DMS153 treated with DMSO at 0.1 percent for 48 hours (cell line): ENCODE measurements around the gene C19orf12.

Experiments
- DNase-seq: peaks from one replicate; lab custom pipeline; 2025; ENCODE audit not compliant: unreplicated experiment; lab: John Stamatoyannopoulos, UW

Gene C19orf12

DNA sequence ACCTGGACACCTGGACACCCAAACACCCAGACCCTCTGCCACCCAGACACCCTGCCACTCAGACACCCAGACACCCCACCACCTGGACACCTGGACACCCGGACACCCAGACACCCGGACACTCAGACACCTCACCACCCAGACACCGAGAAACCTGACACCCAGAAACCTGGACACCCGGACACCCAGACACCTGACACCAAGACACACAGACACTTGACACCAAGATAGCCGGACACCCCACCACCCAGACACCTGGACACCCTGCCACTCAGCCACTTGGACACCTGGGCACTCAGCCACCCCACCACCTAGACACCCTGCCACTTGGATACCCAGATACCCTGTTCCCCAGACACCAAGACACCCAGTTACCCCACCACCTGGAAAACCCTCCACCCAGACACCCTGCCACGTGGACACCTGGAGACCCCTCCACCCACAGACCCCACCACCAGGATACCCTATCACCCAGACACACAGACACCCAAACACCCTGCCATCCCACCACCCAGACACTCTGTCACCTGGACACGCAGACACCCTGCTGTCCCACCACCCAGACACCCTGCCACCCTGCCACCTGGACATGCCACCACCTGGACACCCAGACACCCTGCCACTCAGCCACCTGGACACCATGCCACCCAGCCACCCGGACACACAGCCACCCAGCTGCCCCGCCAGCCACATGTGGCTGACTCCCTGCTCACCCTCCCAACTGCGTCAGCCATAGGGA, 17.4 kb downstream of the C19orf12 start:
- no peak for DNase-seq

- no peak for DNase-seq
Observed at GRCh38 chr19:29696565-29696846, 18.6 kb downstream of the C19orf12 start.

GRCh38 chr19:29695765-29696564, 19.1 kb downstream of the C19orf12 start:
- no peak for DNase-seq

DNA sequence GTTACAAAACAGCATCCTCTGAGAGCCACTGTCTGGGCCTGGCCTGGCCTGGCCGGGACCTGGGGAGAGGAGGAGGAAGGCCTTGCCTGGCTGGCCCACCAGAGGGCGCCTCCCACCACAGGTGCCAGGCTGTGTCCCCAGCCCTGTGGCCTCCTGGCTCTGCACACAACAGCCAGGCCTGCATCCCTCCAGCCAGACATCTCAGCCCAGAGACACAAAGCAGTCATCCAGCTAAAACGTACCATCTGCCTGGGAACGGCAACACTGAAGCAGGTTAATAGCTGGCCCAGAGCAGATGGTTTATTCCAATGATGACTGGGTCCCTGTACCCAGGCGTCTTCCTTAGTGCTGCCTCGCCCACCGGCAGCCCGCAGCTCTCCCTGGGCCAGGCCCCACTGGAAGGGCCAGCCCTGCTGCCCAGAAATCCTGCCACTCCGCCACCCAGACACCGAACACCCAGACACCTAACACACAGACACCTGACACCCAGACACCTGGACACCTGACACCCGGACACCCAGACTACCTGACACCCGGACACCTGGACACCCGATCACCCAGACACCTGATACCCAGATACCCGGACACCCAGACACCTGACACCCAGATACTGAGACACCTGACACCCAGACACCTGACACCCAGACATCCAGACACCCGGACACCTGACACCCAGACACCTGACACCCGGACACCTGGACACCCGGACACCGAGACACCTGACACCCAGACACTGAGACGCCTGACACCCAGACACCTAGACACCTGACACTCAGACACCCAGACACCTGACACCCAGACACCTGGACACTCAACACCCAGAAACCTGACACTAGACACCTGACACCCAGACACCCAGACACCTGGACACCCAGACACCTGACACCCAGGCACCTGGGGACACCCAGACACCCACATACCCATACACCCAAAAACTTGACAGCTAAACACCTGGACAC, 20.1 kb downstream of the C19orf12 start:
- DNase-seq = peak; percentile 24

- no peak for DNase-seq
Observed at GRCh38 chr19:29694161-29694560, 20.9 kb downstream of the C19orf12 start.

GRCh38 chr19:29690842-29691241, 24.2 kb downstream of the C19orf12 start:
- DNase-seq = no peak

DNA sequence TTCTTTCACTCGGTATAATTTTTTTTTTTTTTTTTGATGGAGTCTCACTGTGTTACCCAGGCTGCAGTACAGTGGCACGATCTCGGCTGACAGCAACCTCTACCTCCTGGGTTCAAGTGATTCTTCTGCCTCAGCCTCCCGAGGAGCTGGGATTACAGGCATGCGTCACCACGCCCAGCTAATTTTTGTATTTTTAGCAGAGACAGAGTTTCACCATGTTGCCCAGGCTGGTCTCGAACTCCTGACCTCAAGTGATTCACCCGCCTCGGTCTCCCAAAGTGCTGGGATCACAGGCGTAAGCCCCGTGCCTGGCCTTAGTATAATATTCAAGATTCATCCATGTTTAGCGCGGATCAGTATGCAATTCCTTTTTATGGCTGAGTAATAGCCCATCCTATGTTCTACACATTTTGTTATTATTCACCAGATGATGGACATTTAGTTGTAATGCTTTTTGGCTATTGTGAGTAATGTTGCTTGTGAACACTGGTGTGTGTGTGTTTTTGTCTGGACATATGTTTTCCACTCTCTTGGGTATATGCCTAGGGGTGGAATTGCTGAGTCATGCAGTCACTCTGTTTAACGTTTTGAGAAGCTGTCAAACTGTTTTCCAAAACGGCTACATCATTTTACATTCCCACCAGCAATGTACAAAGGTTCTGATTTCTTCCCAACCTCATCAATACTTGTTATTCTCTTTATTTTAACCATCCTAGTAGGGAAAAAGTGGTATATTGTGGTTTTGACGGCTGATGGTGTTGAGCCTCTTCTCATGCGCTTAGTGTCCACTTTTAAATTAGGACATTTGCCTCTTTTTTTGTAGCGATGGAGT, 26.9 kb downstream of the C19orf12 start:
- DNase-seq = no peak

- DNase-seq = no peak
Observed at GRCh38 chr19:29687244-29687896, 27.7 kb downstream of the C19orf12 start.

DNA sequence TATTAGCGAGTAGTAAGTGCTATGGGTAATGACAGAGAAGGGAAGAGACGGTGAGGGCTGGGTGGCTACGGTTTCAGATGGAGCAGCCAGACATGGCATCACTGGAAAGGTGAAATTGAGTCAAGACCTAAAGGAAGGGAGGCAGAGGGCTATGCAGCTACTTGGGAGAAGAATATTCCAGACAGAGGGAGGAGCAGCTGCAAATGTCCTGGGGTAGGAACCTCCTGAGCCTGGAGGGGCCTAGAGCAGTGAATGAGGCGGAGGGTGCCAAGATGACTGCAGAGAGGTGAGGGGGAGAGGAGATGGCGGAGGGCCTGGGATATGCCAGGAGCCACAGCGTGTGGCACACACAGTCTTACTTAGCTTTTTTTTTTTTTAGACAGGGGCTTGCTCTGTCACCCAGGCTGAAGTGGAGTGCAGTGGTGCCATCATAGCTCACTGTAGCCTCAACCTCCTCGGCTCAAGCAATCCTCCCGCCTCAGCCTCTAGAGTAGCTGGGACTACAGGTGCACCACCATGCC, 28.7 kb downstream of the C19orf12 start:
- DNase-seq = no peak

DNA sequence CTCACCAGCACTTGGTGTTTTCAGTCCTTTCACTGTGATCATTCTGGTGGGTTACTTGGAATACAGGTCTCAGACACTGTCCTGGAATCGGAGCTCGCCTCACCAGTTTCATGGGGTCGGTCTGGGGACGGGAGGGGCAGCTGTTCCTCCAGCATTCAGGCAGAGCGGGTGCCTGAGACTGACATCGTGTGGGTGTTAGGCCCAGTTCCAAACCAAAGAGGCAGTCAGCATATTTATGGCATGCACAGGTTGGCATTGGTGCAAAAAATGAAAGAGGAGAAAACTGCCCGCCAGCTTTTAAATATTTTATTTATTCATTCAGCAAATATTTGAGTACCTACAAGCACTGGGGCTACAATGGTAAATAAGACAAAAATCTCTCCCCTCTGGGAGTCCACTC, 29.7 kb downstream of the C19orf12 start:
- no peak for DNase-seq

- no peak for DNase-seq
Observed at GRCh38 chr19:29683009-29683408, 32.1 kb downstream of the C19orf12 start.

DNA sequence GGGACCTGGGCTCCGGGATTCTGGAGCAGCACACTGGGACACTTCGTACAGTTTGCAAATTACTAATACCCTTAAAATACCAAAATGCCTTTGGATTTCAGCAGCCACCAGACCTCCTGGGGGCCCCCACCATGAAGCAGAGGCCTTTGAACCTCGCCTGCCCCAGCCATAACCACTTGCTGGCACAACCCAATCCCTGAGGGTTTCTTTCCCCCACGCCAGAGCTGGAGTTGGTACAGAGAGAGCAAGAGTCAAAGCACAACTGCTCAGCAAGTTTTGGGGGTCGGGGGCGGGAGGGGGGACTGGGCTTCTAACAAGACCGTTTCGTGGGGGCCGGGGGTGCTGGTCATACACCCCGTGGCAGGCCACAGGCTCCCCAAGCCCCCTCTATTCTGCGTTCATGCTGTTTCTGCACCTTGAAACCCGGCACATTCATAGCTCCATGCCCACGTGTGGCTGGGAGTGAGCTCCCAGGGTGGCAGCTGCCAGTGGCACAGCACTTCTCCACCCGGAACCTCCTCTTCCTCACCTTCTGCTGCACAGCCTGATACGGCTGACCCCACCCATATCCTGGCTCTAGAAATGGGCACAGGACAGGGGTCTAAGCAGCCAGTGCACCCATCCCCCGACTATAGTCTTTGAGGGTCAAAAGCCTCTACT, 32.7 kb downstream of the C19orf12 start:
- DNase-seq = no peak

- DNase-seq = no peak
Observed at GRCh38 chr19:29681422-29682235, 33.4 kb downstream of the C19orf12 start.

DNA sequence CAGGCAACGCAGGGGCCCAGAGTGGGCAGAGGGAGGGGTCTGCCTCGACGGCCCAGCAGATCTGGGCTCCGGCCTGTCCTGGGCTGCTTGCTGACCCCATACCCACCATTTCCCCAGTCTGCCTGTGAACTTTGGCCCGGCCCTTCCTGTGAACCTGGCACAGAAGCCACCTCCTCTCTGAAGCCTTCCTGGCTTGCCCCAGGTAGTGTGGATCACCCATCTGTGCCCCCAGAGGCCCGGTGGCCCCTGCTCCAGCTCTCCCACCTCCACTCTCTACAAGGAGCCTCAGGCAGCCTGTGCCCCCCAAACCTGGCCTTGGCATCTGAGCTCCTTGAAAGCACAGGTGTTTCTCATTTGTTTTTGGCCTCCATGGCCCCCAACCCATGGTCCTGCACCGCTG, 34.1 kb downstream of the C19orf12 start:
- DNase-seq = no peak

GRCh38 chr19:29680447-29680846, 34.6 kb downstream of the C19orf12 start:
- DNase-seq = no peak

DNA sequence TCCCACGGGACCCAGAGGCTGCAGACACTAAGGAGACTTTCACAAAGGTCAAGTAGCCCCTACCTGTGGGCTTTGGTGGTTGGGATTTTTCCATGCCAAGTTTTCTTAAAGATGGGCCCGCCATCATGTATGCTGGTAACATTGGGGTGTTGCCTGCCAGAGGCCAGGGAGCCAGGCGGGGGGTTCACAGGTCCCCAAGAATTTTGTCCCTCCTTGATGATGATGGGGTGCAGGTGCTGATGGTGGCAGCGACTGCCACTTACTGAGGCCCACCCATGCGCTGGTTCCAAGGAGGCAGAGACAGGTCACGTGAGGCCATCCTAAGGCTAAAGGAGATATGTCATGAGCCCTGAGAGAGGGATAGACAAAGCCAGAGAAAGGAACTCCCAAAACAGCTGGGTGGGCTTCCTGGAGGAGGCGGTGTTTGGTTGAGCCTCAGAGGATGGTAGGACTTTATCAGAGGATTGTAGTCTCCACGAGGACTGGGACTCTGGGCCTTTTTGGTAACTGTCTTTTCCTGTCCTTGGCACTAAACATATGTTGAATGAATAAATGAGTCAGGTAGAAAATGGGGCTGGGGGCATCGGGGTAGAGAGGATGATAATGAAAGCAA, 35.4 kb downstream of the C19orf12 start:
- DNase-seq = no peak

DNA sequence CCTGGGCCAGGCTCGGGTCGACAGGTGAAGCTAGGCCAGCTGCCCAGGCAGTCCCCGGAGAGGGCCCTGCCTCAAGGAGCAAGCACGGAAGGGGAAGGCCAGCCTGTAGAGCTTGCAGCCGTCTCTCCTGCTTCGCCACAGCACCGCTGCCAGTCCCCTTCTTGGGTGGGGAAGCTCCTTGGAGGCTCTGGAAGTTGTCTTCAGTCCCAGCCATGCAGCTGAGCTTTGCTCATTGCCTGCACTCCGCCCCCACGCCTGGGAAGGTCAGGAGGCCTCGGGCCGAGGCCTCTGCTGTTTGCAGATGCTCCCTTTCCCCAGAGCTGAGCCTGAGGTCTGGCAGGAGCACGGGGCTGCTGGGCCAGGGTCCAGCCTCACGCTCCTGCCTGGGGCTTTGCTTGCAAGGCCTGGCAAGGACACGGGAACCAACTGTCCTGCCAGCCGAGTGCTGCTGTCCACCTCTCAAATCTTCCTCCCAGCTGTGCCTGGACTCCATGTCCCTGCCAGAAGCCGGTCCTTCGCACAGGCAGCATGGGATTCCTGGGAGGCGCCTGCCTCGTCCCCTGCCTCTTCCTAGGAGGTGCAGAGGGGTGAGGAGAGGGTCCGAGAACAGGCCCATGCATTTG, 36.5 kb downstream of the C19orf12 start:
- no peak for DNase-seq
